Hematopoietic multipotent progenitor cell treated with erythropoietin and hydrocortisone succinate and interleukin-3 and kit ligand, for 17 days (in vitro differentiated cells): ENCODE measurements around the gene MTHFD2L.

ENCODE experiments used
- DNase-seq: peaks from one replicate; pipeline ENCODE4 v3.0.0-alpha.2; 2015; ENCODE audit warnings: low spot score

The MTHFD2L gene

DNA sequence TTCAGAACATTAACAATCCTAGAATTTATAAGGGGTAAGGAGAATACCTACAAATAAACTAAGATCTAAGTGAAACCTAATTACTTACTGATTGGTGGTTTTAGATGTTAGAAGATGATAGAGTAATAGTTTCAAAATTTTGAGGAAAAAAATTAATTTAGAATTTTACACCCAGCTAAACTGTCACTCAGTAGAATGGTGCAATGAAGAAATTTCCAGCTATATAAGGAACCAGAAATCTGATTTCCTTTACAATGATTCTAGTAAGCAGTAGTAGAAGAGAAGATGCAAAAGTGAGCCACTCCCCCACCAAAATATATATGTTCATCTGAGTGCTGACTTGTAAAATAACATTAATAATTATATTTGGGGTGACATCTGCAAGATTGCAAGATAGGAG is 95.0 kb downstream of the MTHFD2L start:
- no peak for DNase-seq

DNA sequence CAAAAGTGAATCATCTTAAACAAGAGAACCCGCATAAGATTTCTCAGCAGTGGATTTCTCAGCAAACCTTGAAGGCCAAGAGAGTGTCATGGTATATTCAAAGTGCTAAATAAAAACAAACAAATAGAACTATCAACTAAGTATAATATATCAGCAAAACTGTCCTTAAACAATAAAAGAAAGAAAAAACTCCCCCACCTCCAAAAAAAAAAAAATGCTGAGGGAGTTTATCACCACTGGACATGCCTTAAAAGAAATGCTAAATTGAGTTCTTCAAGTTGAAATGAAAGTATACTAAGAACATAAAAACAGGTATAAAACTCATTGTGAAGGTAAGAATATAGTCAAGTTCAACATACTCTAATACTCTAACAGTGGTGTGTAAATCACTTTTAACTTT is 96.5 kb downstream of the MTHFD2L start:
- DNase-seq, result no peak

DNA sequence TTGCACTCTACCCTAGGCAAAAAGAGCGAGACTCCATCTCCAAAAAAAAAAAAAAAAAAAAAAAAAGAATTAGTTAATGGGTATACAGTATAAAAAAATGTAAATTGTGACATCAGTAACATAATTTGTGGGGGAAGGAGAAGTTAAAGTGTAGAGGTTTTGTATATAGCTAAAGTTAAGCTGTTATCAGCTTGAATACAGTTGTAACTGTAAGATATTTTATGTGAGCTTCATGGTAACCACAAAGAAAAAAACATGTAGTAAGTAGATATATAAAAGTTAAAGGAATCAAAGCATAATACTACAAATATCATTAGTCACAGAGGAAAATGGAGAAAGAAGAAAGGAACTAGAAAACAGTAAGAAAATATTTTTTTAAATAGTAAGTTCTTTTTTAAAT is 97.2 kb downstream of the MTHFD2L start:
- no peak for DNase-seq

DNA sequence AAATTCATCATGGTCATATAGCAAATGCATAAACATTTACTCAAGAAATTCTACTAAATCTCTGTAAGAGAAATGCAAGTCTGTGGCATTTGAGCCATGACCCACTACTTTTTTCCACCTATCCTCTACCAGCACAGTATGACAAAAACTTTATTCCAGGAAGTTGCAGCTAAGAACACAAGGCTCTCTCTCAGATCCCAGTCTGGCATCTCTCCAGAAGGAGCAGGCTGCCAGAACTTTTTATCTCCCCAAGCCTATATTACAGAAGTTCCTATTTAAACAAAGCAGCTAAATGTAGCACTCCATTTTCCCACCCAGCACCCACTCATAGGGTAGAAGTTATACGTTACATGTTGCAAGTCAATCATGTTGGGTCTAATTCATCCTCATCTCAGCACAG is 101.0 kb downstream of the MTHFD2L start:
- DNase-seq, result no peak

DNA sequence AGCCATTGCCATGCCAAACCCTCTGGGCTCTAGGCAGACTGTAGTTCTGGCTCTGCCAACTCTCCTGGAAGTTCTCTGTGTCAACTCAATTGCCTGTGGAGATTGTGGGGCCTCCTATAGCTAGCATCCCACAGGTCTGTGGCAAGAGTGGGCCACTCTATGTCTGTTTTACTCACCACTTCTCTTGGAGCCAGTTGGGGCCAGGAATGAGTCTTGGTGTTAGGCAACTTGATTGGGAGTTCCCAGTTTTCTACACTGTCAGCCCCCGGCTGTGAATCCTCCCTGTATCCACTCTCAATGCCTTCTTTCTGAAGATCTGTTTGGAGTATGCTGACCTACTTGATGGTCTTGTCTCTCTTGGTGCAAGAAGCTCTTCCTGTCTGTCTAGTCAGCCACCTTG is 102.1 kb downstream of the MTHFD2L start:
- DNase-seq, result no peak

DNA sequence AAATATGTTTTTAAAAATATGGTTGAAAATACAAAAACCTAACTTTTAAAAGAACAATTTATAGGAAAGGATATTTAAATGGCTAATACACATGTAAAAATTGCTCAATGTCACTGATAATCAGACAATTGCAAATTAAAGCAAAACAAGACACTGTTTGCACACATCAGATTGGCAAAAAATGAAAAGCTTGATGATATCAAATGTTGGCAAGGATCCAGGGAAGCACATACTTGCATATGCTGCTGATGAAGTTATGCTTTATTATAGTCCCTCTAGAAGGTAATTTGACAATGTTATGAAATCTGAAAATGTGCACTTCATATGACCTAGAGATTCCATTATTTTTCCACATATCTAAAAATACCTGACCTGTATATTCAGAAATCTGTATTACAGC is 104.6 kb downstream of the MTHFD2L start:
- peak; percentile 5 for DNase-seq

DNA sequence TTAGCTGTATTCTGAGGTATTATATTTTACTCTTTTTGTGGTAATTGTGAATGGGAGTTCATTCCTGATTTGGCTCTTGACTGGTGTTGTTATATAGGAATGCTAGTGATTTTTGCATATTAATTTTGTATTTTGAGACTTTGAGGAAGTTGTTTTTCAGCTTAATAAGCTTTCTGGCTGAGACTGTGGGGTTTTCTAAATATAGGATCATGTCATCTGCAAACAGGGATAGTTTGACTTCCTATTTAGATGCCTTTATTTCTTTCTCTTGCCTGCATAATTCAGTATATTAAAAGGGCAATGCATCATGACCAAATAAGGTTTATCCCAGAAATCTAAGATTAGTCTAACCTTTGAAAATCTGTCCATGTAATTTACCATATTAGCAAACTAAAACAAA is 105.6 kb downstream of the MTHFD2L start:
- no peak for DNase-seq

DNA sequence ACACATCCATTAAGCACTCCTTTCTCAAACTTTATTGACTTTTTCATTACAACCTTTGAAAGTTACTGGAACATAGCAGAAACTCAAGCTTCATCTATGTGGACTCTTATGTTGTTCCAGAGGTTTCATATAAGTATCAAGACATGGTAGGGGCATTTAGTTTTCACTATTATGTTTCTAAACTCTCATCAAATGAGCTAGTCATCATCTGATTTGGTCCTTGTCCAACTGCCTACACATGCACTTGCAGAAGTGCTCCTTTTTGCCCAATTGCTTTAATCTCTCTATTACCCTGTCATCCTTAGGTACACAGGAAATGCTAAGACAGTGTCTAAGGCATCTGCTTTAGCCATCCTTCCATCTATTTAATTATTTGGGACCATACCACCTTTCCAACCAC is 108.2 kb downstream of the MTHFD2L start:
- no peak for DNase-seq

DNA sequence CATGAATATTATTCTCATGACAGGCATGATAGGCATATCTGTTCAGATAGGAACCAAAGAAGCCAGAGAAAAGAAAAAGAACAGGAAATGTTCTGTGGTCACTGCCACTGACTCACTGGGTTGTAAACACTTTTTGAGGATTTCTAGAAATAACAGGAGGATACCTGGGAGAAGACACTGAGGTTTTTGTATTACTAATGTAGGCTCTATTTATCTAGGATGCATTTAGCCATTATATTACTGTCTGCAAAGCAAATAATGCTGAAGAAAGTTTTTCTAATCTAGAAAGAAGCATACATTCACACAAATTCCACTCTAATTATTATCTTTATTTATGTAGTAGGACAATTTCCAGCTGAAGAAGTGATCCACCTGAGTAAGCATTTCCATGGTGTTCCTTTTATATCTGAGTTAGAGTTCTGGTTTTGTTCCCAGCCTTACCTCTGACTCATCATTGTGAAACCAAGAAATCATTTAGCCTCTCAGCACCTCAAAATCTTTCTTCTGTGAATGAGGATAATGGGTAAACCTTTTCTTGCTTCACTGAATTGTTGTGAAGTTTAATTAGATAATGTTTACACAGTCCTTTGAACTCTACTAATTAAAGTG is 110.2 kb downstream of the MTHFD2L start:
- no peak for DNase-seq

DNA sequence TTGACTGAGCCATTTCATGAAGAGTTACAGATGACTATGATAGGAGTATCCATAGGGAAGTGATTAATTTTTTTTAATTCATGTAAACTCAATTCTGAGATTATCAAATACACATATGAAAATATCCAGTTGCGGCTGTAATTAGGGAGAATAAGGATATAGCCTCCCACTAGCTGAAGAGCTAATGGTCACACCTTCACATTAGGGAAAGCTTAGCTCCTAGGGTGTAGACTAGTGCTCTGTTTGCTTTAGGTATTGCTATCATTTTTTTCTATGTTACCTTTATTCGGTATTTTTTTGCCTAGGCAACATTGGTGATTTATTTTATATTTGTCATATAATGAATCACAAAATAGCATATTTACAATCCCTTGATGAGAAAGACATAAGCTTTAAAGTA is 110.7 kb downstream of the MTHFD2L start:
- no peak for DNase-seq

DNA sequence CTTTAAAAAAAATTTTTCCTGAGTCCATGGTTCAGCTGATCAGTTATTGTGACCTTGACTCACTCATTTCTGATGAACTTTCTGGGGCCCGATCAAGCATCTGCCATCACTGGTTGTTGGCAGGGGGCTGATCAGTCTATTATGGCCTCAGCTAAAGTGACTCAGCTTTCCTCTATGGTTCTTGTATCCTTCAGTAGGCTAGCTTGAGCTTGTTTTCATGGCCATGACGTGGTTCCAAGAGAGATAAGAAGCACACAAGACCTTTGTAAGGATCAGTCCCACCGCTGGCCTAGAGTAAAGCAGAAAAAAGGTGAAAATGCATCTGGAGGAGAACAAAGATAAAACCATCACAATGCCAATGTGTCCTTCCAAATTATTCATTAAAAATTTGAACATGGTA is 120.6 kb downstream of the MTHFD2L start:
- no peak for DNase-seq

DNA sequence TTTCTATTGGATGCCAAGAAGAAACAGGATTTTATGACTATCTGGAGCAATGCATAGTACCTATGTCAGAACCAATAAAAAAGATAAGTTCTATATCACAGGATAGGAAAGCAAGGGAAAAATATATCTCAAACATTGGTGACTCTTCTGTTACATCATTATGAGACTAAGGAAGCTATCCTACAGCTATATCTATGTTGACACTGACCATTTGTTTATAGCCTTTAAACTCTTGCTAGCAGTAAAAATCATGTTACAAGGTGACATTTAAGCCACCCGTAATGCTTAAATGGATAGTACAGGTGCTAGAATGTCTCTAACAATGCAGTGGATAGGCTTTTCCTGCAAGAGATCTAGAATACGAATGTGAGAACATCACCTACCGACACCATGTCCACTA is 121.8 kb downstream of the MTHFD2L start:
- DNase-seq, result no peak

DNA sequence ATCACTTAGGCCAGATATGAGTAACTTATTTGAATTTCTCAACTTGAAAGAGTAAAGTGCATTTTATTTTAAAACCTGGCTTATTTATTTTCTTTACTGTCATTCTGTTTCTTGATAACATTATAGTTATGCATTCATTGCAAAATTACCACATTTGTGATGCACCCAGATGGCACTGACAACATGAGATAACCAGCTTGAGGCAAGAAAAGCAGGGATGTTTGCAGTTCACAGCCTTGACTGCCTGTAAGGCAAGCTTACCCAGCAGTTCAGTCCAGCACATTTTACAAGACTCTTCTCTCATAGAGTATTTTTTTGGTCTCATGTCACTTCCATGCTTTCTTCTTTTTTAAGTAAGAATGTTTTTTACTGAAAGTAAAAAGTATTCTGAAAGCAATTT is 125.0 kb downstream of the MTHFD2L start:
- no peak for DNase-seq

DNA sequence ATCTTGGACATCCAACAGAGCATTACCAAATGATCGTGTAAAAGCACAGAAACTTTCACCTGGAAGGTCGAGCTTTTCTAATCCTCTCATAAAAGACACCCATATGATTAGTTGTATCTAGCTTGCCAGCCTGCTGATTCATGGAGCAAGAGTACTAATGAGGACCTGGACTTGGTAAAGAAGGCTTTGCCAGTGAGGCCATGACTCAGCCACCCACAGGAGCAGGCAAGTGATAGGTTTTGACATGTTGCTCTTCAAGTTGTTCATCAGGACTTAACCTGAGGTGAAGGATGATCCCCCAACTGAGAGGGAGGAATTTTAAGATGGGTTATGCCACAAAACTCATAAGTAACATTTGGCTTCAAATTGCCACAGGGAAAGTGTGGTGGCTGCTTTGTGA is 125.7 kb downstream of the MTHFD2L start:
- DNase-seq, result peak; percentile 24

DNA sequence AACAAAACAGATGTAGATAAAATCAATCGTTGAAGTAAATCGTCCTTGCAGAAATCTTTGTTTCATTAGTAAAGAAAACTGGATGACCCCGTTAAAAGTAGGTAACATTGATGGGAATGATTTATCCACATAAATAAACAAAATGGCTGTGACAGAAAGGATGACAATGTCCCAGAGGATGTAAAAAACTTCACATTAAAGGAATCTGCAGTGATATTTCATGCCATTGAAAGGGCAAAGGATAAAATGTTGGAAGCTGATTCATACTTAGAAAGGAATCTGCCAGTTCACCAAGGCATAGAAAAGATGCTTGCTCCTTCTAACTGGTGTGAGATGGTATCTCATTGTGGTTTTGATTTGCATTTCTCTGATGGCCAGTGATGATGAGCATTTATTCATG is 126.1 kb downstream of the MTHFD2L start:
- no peak for DNase-seq

DNA sequence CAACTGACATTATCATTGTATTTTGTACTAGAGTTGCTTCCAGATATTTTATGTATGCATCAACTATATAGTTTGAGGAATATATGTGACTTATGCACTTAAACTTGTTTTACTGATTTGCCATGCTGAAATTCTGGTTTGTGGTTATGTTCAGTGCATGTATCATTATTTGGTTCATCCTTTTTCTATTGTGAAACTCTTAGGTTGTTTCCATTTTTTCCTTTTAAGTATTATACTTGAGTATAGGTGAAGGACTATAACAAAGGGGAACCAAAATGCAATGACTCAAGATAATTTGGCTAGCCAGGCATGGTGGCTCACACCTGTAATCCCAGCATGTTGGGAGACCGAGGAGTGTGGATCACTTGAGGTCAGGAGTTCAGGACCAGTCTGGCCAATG is 129.2 kb downstream of the MTHFD2L start:
- DNase-seq, result no peak

DNA sequence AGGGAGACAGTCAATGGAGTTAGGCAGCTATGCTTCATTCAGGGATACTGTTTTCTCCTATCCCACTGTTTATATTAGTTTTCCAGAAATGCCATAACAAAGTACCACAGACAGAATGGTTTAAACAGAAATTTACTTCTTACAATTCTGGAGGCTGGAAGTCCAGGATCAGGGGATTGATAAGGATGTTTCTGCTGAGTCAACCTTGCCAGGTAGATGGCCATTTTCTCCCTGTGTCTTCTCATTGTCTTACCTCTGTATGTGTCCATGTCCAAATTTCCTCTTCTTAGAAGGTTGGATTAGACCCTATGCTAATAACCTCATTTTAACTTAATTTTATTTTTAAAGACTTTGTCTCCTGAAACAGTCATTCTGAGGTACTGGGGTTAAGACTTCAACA is 129.9 kb downstream of the MTHFD2L start:
- DNase-seq, result no peak

DNA sequence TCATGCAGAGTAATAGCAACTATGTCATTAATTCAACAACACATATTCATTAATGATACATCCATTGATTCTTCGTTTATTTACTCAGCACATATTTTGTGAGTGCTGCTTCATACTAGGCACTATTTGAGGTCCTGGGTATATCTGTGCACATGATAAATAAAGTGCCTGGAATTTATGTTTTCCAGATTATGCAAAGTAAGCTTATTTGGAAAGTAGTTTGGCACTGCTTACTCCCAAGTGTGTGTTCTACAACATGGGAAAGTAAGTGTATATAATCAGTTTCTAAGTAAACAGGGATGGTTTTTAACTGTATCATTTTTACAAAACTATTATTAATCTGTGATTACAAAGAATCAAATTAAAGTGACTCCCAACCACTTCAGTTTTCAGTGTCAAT is 133.6 kb downstream of the MTHFD2L start:
- DNase-seq, result no peak

DNA sequence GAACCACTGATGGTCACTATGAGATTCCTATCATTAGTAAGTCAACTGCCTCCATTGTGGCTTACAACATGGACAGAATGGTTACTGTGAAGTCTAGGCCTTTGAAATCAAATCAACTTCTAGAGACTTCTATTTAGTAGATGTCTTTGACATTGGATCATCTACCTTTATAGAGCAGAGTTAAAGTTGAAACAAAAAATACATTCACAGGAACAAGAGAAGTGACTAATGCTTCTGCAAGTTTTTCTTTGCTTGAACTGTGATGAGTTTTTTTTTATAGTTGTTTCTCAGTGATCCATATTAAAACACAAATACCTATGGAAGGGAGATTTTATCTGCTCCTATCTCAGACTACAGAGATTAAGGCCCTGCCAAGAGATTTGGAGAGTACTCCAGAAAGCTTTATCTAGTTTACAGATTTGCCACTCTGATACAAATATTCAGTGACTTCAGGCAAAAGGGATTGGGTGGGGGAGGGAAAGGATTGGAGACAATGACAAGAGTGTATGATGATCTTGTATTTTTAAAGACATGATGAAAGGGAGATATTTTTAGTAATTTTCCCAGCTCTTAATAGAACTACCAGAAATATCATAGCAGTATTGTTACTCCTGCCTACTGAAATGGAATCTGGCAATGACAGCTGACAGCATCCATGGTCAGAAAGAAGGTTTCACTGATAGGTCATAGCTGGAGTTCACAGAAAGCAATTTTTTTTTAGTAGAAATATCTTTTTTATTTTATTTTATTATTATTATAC is 134.4 kb downstream of the MTHFD2L start:
- no peak for DNase-seq

DNA sequence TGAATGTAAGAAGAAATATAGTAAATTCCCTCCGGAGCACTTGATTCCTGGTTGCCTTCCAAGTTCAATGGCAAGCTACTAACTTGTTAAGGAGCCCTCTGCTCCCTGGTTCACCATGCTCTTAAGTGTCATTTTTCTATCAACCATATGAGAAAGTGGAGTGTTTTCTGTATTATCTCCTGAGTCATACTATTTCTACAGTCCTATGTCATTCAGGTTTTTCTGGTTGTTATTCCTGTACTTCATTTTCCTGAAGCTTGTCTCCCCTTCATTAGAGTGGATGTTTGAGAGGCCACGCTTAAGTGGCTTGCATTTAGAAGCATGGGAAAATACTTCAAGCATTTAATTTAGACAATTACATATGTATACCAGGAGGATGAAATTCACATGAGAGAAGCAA is 135.6 kb downstream of the MTHFD2L start:
- DNase-seq, result no peak

DNA sequence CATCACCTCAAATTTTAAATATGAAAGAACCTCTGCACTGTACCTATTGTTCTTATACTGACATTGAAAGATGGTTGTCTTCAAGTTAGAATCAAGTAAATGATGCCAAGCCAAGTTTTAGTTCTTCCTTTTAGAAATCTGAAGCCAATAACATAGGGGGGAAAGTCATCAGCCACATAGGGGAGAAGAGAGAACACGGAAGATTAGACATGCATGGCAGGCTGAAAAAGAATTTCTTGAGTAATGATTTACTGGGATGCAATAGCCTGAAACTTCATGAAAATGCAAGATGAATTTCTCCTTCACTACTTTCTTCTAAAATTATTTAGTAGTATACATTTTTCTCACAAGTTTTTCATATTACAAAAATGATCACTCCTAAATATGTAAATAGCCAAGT is 136.8 kb downstream of the MTHFD2L start:
- DNase-seq, result no peak

DNA sequence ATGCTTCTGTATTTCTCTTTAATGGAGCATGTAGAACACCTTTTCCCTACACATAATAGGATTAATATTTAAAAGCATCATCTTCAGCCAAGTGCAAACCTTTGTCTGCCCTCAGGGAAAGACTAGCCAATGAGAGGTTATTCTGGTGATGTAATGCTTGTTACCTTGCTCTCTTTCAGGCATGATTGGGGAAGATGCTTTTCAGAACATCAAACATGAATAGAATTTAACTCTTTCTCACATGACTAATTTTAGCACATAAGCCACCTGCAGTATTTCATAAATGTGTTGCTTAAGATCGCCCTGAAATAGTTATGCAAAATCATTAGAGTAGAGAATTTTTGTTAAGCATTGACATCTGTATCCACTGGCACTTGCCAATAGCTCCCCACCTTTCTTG is 139.6 kb downstream of the MTHFD2L start:
- DNase-seq, result no peak

DNA sequence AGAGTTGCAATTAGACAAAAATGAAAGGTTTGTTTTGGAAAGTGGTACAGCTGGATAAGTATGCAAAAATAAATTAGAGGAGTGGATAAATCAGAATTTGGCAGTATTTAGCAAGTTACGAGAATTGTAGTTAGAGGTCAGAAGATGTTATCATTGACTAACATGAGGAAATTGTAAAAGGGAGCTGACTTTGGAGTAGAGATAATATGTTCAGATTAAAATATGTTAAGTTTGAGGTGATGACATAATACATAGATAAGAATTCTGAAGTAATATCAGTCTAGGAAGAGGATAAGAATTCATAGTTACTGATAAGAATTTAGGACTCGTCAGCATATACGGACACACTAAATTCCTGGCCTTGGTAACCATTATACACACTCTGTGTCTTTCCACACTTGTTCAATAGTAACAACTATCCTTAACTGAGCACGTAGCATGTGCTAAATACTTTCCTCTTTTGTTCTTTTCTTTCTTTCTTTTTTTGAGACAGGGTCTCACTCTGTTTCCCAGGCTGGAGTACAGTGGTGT is 146.2 kb downstream of the MTHFD2L start:
- DNase-seq, result no peak

DNA sequence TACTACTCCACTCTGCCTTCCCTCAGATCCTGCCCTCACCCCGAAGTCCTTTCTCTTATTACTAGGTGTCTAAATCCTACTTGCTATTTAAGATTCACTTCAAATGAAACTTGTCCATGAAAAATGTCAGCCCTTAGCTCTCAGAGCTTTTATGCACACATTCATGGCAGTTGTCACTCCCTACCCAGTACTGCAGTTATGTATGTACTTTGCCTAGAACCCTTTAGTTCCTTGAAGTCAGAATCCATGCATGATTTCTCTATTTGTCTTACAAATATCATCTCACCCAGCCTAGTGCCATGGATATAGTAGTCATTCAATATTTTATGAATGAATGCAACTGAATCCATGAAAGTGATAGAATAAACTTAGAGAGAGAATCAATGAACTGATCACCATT is 147.1 kb downstream of the MTHFD2L start:
- no peak for DNase-seq
